Small intestine (tissue), 7 donors: ENCODE measurements around the gene TSLP. TPM values are rescaled to one million over a fixed set of nuclear protein-coding genes. Genes with fewer than 3 reads are reported as not detected.
A peak's percentile ranks its signal among the peaks of the same experiment; 100 is the strongest.

Source experiments
- DNase-seq, 2 donors: peaks; one replicate each; pipeline versions ENCODE4 v3.0.0 to v3.0.0-alpha.2; 2013
- FAIRE-seq: peaks from 2 replicates; lab custom pipeline; 2012; peaks lifted over from hg19 to GRCh38; lab: Jason Lieb, UNC
- H3K27ac ChIP-seq, 3 donors: one replicate each; pipeline ENCODE4 v1.5.1; 2013; ENCODE audit warnings: low read length in 2 of 3, mild to moderate bottlenecking in 2 of 3, control low read depth in 1 of 3, inconsistent platforms in 1 of 3, low read depth in 1 of 3, moderate library complexity in 1 of 3
- H3K27me3 ChIP-seq, 3 donors: one replicate each; pipeline ENCODE4 v1.6.1; 2013; ENCODE audit warnings: low read length in 3 of 3, inconsistent platforms in 1 of 3; ENCODE audit not compliant: control insufficient read depth in 3 of 3, insufficient read depth in 3 of 3
- H3K36me3 ChIP-seq, 3 donors: one replicate each; pipeline ENCODE4 v1.6.1; 2013; ENCODE audit warnings: low read length in 3 of 3, inconsistent platforms in 1 of 3, low read depth in 1 of 3, mild to moderate bottlenecking in 1 of 3, moderate library complexity in 1 of 3; ENCODE audit not compliant: control insufficient read depth in 3 of 3, insufficient read depth in 2 of 3
- H3K4me1 ChIP-seq, 3 donors: one replicate each; pipeline ENCODE4 v1.6.1; 2013; ENCODE audit warnings: low read length in 2 of 3, inconsistent platforms in 1 of 3, low read depth in 1 of 3, mild to moderate bottlenecking in 1 of 3, moderate library complexity in 1 of 3; ENCODE audit not compliant: control insufficient read depth in 3 of 3, insufficient read depth in 2 of 3
- H3K4me3 ChIP-seq, 3 donors: one replicate each; pipeline ENCODE4 v1.5.1; 2013; ENCODE audit warnings: low read length in 3 of 3, control low read depth in 1 of 3, inconsistent platforms in 1 of 3, low read depth in 1 of 3, mild to moderate bottlenecking in 1 of 3, moderate library complexity in 1 of 3
- H3K9me3 ChIP-seq, 2 donors: one replicate each; pipeline ENCODE4 v1.6.1; 2013; ENCODE audit warnings: low read depth in 1 of 2, low read length in 1 of 2; ENCODE audit not compliant: control insufficient read depth in 2 of 2, insufficient read depth in 1 of 2
- WGBS, 3 donors: extraction: QIAGEN DNeasy Blood & Tissue Kit; methylation state at CpG; one replicate each; pipeline ENCODE4 v1.1.7; 2013; 5-methylcytosine and 5-hydroxymethylcytosine counted together
- polyA plus RNA-seq, 4 donors: library from polyadenylated mRNA; stranded (reverse) in 3 of 4; unstranded in 1 of 4; fragments of 200-250 nt in 3 of 4; fragments of 120-200 nt in 1 of 4; gene quantifications; one replicate each; pipeline versions ENCODE4 v1.2.1 to v1.2.3, GENCODE V29; 2013
- donor health status: healthy with polysubstance abuse.
- donor health status: control.
- donor health status: control.
- donor health status: Bipolar disorder and iron deficiency.
- donor health status: healthy.

The TSLP gene
- polyA plus RNA-seq, 4 donors, result 0.13 to 0.81 (median 0.30) TPM; not detected in 1

- no peaks in the 10 kb centered on the region for H3K9me3 ChIP-seq
- no peaks in the 10 kb centered on the region for H3K27me3 ChIP-seq
- no peak overlapping the region for H3K27ac ChIP-seq
- H3K4me3 ChIP-seq, result no peak overlapping the region
- DNase-seq (no peak), FAIRE-seq (no peak)
- H3K36me3 ChIP-seq, result peaks cover 0 to 8% (median 2%) of the 10 kb centered on the region in 3 donors
- 92 to 94% (median 93%) methylated on average over 3 of the region's 3 CpGs for WGBS, 3 donors
- no peaks in the 10 kb centered on the region for H3K4me1 ChIP-seq
Measured at GRCh38 chr5:111111956-111112355, 40.4 kb downstream of the TSLP start.

DNA sequence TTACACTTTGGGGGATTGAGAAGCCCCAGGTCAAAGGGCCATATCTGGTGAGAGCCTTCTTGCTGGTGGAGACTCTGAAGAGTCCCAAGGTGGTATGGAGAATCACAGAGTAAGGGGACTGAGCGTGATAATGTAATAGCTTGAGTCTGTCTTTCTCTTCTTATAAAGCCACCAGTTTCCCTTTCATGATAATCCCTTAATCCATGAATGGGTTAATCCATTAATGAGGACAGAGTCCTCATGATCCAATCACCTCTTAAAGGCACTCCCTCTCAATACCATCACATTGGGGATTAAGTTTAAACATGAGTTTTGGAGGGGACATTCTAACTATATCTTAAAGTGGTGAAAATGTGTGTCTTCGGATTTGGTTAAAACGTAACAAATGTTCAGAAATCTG lies 42.2 kb downstream of the TSLP start:
- H3K4me1 ChIP-seq, result no peaks in the 10 kb centered on the region
- WGBS, 3 donors, result 93 to 96% (median 95%) methylated on average over 3 of the region's 3 CpGs
- FAIRE-seq, result no peak

GRCh38 chr5:111115229-111115628 lies 43.7 kb downstream of the TSLP start:
- no peak overlapping the region for H3K27ac ChIP-seq
- H3K27me3 ChIP-seq, result no peaks in the 10 kb centered on the region
- 97 to 100% (median 97%) methylated on average over 1 of the region's 1 CpG for WGBS, 3 donors
- H3K4me1 ChIP-seq, result no peaks in the 10 kb centered on the region
- H3K9me3 ChIP-seq, result no peaks in the 10 kb centered on the region
- peaks cover 0 to 8% (median 2%) of the 10 kb centered on the region in 3 donors for H3K36me3 ChIP-seq
- FAIRE-seq, result no peak
- no peak for DNase-seq
- H3K4me3 ChIP-seq, result no peak overlapping the region

More for the DNA sequence above, 42.2 kb downstream of the TSLP start:
- DNase-seq, result no peak
- Histone ChIP-seq H3K27me3 (no peaks in the 10 kb centered on the region), H3K4me3 (no peak overlapping the region), H3K27ac (no peak overlapping the region), H3K9me3 (no peaks in the 10 kb centered on the region), H3K36me3 (peaks cover 0 to 8% (median 2%) of the 10 kb centered on the region in 3 donors)

DNA sequence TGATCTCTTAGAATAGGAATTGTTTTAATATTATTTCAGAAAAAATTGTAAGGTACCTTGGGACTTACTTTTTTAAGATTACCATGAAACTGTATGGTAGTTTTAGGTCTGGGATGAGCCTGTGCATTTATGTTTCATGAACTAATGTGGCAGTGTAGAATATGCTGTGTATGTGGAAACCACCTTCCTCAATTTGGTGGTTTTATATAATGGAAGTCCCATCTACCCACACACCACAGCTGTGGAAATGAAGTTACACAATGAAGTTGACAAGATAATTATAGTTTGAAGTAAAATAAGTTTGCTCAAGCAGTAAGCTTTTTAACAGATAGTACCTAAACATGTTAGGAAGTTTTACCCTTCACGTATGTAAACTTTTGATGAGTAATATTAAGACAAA lies 45.0 kb downstream of the TSLP start:
- WGBS, 3 donors, result 77 to 89% (median 81%) methylated on average over 1 of the region's 1 CpG
- FAIRE-seq, result no peak

GRCh38 chr5:111117136-111117535 lies 45.6 kb downstream of the TSLP start:
- Histone ChIP-seq H3K27ac (no peak overlapping the region), H3K27me3 (no peaks in the 10 kb centered on the region), H3K4me3 (no peak overlapping the region), H3K36me3 (peaks cover 0 to 12% (median 2%) of the 10 kb centered on the region in 3 donors), H3K4me1 (no peaks in the 10 kb centered on the region), H3K9me3 (no peaks in the 10 kb centered on the region)
- FAIRE-seq (no peak), DNase-seq (no peak)
- WGBS, 3 donors, result 83 to 90% (median 83%) methylated on average over 1 of the region's 1 CpG

More for the DNA sequence above, 45.0 kb downstream of the TSLP start:
- Histone ChIP-seq H3K36me3 (peaks cover 0 to 8% (median 2%) of the 10 kb centered on the region in 3 donors), H3K4me1 (no peaks in the 10 kb centered on the region), H3K4me3 (no peak overlapping the region), H3K27ac (no peak overlapping the region), H3K9me3 (no peaks in the 10 kb centered on the region), H3K27me3 (no peaks in the 10 kb centered on the region)
- DNase-seq, result no peak

- H3K4me3 ChIP-seq, result no peak overlapping the region
- no peaks in the 10 kb centered on the region for H3K27me3 ChIP-seq
- H3K27ac ChIP-seq, result no peak overlapping the region
- FAIRE-seq, result no peak
- no peaks in the 10 kb centered on the region for H3K9me3 ChIP-seq
- WGBS, 3 donors, result 48 to 79% (median 51%) methylated on average over 2 of the region's 2 CpGs
- peaks cover 0 to 11% (median 6%) of the 10 kb centered on the region in 3 donors for H3K36me3 ChIP-seq
- DNase-seq, result no peak
- H3K4me1 ChIP-seq, result no peaks in the 10 kb centered on the region
Measured at GRCh38 chr5:111119221-111119620, 47.7 kb downstream of the TSLP start.

DNA sequence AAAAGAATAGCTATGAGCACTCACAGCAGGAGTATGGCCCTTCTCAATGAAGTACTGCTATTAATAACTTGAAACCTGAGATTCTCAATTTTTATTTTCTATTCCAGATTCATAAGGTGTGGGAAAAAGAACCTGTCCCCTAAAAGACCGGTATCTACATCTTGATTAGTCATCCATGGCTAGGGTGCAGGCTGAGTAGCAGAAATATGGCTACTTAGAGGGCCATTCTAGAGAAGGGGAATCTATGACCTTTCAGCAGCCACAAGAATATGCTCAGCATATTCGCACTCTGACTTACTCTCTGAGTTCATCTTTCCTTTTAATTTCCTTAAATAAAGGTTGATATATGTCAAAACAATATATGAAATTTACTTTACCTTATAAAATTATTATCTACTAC lies 48.3 kb downstream of the TSLP start:
- H3K27ac ChIP-seq, result no peak overlapping the region
- H3K36me3 ChIP-seq, result peaks cover 0 to 11% (median 6%) of the 10 kb centered on the region in 3 donors
- no peaks in the 10 kb centered on the region for H3K4me1 ChIP-seq
- FAIRE-seq, result no peak
- no peaks in the 10 kb centered on the region for H3K9me3 ChIP-seq
- WGBS, 3 donors, result 85 to 94% (median 87%) methylated on average over 2 of the region's 2 CpGs
- DNase-seq, result no peak
- H3K27me3 ChIP-seq, result no peaks in the 10 kb centered on the region
- no peak overlapping the region for H3K4me3 ChIP-seq

DNA sequence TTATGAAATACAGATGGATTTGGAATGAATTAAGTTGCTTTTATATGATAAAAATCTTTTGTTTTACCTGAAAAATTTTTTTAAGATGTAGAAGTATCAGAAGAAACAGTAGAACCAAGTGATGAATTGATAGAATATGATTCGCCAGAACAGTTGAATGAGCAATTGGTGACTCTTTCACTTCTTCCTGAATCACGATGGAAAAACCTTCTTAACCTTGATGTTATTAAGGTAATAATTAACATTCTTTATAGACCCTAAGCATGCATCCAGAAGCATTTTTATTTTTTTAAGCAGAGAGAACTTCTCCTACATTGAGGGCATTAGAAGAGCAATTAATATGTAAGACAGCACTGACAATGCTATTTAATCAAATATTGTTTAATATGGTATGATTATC lies 49.4 kb downstream of the TSLP start:
- WGBS, 3 donors, result 54 to 75% (median 62%) methylated on average over 2 of the region's 2 CpGs
- Histone ChIP-seq H3K27ac (no peak overlapping the region), H3K36me3 (peaks cover 0 to 14% (median 6%) of the 10 kb centered on the region in 3 donors), H3K4me1 (no peaks in the 10 kb centered on the region), H3K27me3 (no peaks in the 10 kb centered on the region), H3K9me3 (no peaks in the 10 kb centered on the region), H3K4me3 (no peak overlapping the region)
- FAIRE-seq, result peak; percentile 39
- DNase-seq, result no peak

GRCh38 chr5:111121926-111122325 lies 50.4 kb downstream of the TSLP start:
- peaks cover 0 to 14% (median 6%) of the 10 kb centered on the region in 3 donors for H3K36me3 ChIP-seq
- no peaks in the 10 kb centered on the region for H3K27me3 ChIP-seq
- no peaks in the 10 kb centered on the region for H3K9me3 ChIP-seq
- FAIRE-seq (no peak), DNase-seq (no peak)
- no peaks in the 10 kb centered on the region for H3K4me1 ChIP-seq
- no peak overlapping the region for H3K4me3 ChIP-seq
- H3K27ac ChIP-seq, result no peak overlapping the region
